Islet of Langerhans (tissue), 1 donor: Measurements from ENCODE around the gene VPS26A.

ENCODE experiments used
- FAIRE-seq: peaks from one replicate; lab custom pipeline; 2011; peaks lifted over from hg19 to GRCh38; lab: Jason Lieb, UNC

Gene VPS26A

DNA sequence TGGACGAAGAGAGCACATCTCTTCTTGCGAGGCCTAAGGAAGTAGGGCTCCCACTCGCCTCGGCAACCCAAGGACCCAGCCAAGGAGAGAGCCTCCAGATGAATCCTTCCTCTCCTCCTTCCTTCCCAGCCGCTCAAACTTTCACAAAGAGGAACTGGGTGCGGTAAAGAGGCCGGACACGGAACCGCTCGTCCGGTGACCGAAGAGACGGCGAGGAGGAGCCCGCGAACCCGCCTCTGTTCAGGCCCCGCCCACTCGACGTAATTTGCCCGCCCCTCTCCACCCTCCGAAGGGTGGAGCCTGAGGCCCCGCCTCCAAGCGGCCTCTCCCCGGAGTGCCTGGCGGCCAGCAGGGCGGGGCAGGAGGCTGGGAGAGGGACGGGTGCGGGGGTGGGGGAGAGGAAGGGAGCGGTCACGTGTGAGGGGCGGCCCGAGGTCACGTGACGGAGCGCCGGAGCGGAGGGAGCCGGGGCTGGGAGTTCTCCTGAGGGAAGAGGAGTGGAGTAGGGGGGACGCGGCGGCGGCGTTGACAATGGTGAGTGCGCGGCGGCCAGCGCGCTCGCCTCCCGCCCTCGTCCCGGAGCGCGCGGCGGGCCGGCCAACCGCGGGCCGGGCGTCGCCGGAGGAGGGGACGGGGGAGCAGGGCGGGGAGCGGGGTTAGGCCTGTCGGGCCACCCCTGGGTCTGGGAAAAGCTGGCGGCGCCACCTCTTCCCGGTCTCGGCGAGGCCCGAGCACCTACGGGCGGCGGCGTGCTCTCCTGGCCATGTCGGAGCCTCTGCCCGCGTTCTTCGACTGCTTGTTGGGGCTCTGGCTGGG lies at the start of gene VPS26A:
Gene VPS26A, plus strand, starts transcription at position 432 of the 816 bp plus-strand sequence. Its CDS starts 100 bp downstream, at position 532.
- no peak for FAIRE-seq

DNA sequence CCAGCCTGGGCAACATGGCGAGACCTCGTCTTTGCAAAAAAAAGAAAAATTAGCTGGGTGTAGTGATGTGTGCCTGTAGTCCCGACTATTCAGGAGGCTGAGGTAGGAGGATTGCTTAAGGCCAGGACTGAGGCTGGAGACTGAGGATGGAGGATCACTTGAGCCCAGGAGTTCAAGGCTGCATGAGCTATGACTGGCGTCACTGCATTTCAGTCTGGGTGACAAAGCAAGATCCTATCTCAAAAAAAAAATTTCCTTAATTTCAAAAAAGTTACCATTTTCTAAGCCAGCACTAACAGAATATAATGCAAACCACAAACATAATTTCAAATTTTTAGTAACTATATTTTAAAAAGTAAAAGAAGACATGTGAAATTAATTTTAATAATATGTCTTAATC lies 49.4 kb upstream of the VPS26A start:
- FAIRE-seq: no peak

GRCh38 chr10:69075431-69075830 lies 48.5 kb upstream of the VPS26A start:
- FAIRE-seq: no peak

- FAIRE-seq: no peak
Measured at GRCh38 chr10:69078311-69078710, 45.7 kb upstream of the VPS26A start.

GRCh38 chr10:69080226-69080625 lies 43.8 kb upstream of the VPS26A start:
- FAIRE-seq: no peak

DNA sequence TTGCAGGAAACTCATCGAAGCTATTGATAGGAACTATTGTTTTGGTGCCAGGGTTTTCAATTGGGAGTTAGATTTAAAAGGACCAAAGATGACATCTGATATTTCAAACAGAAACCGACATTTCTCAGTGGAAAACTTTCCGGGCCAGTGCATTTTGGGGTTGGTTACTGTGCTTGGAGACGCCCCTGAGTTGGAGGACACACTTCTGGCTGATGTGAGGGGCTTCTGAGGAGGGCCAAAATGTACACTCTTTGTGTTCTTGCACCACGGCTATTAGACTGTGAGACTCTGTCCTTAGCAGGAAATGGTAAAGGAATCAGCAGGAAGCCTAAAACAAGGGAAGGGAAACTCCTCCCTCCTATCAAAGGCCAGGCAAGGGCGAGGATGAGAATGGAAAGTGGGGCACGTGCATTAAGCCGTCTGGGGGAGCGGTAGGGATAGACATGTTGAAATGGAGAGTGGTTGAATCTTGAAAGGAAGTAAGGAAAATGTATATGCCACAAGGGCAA lies 37.9 kb upstream of the VPS26A start:
- FAIRE-seq: no peak

DNA sequence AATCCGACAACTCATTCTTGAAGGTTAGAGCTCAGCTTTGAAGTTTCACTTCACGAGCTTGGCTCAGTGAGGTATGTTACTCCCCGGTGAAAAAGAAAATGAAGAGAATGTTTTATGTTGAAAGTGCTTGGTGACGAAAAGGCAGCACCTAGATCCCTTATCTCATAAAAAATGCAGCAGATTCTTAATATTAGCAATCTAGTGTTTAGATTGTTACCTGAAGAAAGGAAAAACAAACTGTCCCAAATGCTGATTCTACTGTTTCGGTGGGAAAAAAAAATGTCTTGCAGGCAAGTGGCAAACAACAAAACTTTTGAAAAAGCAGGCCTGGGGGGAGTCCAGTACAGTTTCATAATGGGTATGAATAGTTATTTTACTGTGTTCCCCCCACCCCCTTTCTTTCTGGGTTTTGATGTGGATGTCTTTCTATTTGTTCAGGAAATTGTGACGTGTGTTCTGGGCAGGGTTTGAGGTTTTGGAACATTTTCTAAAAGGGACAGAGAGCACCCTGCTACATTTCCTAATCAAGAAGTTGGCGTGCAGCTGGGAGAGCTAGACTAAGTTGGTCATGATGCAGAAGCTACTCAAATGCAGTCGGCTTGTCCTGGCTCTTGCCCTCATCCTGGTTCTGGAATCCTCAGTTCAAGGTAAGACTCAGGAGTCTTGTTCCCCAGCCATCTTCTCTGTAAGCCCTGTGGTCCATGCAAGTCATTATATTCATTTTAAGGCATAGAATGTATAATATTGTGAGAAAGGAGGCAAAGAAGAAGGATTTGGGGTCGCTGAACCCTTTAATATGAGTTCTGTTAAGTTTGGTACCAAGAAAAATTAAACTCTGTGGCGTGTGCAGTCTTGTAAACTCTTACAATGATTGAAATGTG lies 36.1 kb upstream of the VPS26A start, which contains the start of gene SRGN:
Gene SRGN, plus strand, starts transcription at position 514 of the 881 bp plus-strand sequence. Its CDS starts 55 bp downstream, at position 569.
- FAIRE-seq: no peak

GRCh38 chr10:69088471-69088769 lies 35.6 kb upstream of the VPS26A start:
- no peak for FAIRE-seq

DNA sequence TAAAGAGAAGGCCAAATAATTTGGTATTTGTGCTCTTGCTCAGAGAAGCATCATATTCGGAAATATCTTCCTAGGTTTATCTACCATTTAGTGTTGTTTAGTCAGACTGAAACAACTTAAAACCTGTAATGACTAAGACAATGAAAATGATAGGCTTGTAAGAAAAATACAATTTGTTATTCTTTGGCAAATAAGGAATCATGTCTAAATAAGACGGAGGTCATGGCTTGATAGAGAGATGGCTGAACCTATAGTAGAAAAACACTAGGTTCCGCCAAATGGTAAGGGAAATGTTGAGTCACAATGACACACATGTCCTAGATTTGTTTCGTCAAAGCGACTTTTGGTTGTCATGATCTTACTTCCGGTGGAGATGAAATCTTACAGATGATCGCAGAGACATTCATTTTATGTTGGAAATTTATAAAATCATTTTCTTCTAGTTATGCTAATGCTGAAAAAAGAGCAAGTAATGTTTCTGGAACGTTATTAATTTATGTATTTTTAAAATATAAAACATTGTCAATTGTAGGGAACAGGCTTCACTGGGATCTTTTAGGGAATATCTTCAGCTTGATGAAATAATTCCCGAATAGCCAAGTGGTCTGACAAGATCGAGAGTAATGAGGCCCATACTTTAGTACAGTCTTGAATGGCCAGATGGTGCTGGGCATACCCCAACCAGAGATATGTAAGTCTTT lies 35.0 kb upstream of the VPS26A start:
- no peak for FAIRE-seq

DNA sequence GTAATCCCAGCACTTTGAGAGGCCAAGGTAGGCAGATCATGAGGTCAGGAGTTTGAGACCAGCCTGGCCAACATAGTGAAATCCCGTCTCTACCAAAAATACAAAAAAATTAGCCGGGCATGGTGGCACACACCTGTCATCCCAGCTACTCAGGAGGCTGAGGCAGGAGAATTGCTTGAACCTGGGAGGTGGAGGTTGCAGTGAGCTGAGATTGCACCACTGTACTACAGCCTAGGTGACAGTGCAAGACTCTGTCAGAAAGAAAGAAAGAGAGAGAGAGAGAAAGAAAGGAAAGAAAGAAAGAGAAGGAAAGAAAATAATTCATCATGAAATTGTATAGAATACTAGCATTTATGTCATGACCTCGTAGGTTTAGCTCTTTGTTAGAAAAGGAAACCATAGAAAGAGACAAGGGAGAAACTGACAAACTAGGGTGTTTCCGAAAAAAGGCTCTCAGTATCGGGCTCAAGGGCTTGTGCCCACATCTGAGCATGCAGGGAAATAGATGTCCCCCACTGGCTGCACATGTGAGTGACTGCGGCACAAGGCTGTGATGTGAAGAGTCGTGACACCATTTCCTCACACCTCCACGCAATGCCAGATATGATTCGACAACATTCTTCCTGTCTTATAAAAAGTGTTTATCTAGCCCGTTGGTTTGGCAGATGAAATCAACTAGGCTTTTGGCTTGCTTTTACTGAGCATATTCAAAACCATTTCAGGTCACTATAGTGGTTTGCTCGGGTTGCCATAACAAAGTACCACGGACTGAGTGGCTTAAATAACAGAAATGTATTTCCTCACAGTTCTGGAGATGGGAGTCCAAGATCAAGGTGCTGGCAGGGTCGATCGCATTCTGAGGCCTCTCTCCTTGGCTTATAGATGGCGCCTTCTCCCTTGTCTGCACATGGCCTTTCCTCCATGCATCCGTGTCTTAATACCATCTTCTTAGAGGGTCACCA lies 34.1 kb upstream of the VPS26A start:
- no peak for FAIRE-seq

DNA sequence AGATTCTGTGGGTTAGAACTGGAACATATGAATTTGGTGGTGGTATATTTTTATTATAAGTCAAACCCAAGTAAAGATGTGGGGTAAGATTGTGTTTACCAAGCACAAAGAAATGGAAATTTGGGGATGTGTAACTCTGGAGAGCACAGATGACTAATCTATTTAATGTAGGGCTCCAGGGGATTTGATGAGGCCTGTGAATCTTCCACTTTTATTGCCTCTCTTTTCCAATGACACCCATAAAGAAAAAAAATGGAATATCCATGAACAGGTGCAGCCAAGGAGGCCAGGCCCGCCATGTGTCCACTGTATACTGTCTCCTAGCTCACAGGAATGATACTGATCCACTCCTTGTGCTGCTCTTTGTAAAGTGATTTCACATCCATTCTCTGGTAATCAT lies 33.3 kb upstream of the VPS26A start:
- no peak for FAIRE-seq

DNA sequence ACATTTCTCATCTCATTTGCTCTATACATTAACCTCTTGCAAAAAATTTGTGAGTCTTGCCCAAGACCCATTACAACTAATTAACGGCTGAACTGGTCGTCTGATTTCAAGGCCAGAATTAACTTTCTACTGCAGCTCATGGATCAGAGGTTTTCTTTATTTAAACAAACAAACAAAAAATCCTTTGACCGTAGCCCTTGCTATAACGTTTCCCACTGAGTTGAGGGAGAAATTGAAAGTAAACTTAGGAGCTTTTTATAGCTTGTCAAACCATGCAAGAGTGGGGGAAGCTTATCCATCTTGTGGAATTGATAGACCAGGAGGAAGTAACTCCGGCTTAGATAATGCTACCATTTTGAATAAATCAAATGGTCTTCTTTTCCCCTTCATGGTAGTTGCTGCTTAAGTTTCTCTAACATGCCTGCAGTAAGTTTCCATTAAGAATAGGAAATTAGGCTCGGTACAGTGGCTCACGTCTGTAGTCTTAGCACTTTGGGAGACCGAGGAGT lies 32.8 kb upstream of the VPS26A start:
- FAIRE-seq: no peak

- FAIRE-seq: peak; percentile 51
Measured at GRCh38 chr10:69092959-69093850, 30.8 kb upstream of the VPS26A start.

DNA sequence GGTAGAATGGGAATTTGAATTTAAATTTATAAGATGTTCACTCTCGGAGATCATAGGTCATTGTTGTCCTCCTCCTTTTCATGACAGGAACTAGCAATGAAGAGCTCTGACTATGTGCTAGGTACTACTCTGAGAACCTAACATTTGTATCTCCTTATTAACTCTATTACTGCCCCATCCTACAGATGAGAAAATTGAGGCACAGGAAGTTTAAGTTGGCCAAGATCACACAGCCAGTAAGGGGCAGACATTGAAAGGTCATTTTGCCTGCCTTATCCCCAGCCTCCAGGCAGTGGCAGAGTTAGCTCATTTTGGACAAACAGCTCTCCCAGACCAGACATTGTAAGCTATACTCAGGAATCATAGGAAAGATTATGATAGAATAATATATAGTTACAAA lies 30.0 kb upstream of the VPS26A start:
- no peak for FAIRE-seq

- FAIRE-seq: no peak
Measured at GRCh38 chr10:69096045-69096444, 27.9 kb upstream of the VPS26A start.

GRCh38 chr10:69097729-69098128 lies 26.2 kb upstream of the VPS26A start:
- FAIRE-seq: no peak

GRCh38 chr10:69100136-69100872 lies 23.7 kb upstream of the VPS26A start:
- no peak for FAIRE-seq

DNA sequence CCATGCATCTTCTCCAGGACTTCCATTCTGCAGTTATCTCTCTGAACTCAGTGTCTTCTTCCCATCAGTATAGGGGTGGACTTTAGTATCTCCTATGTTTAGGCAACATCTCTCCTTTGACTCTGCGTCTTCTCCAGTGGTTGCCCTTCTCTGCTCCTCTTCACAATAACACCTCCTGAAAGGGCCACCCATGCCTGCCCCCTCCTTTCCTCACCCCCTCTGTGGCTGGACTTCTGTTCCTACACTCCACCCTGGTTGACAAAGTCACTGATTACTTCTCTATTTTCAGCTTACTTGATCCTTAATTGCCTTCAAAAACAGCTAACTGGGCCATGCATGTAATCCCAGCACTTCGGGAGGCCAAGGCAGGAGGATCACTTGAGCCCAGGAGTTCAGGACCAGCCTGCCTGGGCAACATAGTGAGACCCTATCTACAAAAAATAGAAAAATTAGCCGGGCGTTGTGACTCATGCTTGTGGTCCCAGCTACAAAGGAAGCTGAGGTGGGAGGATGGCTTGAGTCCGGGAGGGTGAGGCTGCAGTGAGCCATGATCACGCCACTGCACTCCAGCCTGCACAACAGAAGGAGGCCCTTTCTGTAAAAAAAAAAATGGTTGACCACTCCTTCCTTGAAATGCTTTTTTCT lies 22.4 kb upstream of the VPS26A start:
- no peak for FAIRE-seq

- FAIRE-seq: no peak
Measured at GRCh38 chr10:69102440-69102839, 21.5 kb upstream of the VPS26A start.
